Measurements from ENCODE around the gene C9orf78. TPM values are rescaled to one million over a fixed set of nuclear protein-coding genes. Genes with fewer than 3 reads are reported as not detected.

C9orf78 gene
- total RNA-seq, 1 experiment from 2014 or later, result 30.0 TPM

GRCh38 chr9:129835860-129836223 lies 767 bp upstream of the C9orf78 start:
- H3K4me3 Mint-ChIP-seq (ENCODE audit: unreplicated experiment), result peak overlapping the region; percentile 97
- POLR2A ChIA-PET, result interaction anchor here (1.3 to 4.1 kb wide), 5 partner anchors 9 to 193 kb away, joined by 3 to 32 read pairs (median 5); partner anchors contain the start of genes TOR1A and TOR1B
- intact Hi-C loops (cut with micrococcal nuclease), result no loop called here
- H3K27ac Mint-ChIP-seq (ENCODE audit: low read depth, unreplicated experiment), result peak overlapping the region; percentile 98
- H3K9me3 Mint-ChIP-seq (ENCODE audit: unreplicated experiment), result no peaks in the 10 kb centered on the region
- H3K27me3 Mint-ChIP-seq (ENCODE audit: insufficient read depth, unreplicated experiment), result no peaks in the 10 kb centered on the region
- DNase-seq (ENCODE audit: unreplicated experiment), result peak; percentile 15
- CTCF ChIA-PET, result interaction anchor here (1.3 kb wide), 1 partner anchor 50 kb away, joined by 8 read pairs; no protein-coding TSS in a partner anchor
- H3K4me1 Mint-ChIP-seq (ENCODE audit: insufficient read depth, unreplicated experiment), result peaks cover 26% of the 10 kb centered on the region
- TSS peak; percentile 56 for BruUV-seq (replicated peaks)
- H3K36me3 Mint-ChIP-seq (ENCODE audit: insufficient read depth, unreplicated experiment), result peaks cover 25% of the 10 kb centered on the region
- no peak for TF ChIP-seq CTCF (IDR thresholded peaks at IDR 0.05; ENCODE audit: unreplicated experiment)

- Mint-ChIP-seq H3K36me3 (ENCODE audit: insufficient read depth, unreplicated experiment) (peaks cover 37% of the 10 kb centered on the region), H3K27ac (ENCODE audit: low read depth, unreplicated experiment) (peak overlapping the region; percentile 98), H3K9me3 (ENCODE audit: unreplicated experiment) (no peaks in the 10 kb centered on the region), H3K4me3 (ENCODE audit: unreplicated experiment) (peak overlapping the region; percentile 97), H3K27me3 (ENCODE audit: insufficient read depth, unreplicated experiment) (no peaks in the 10 kb centered on the region), H3K4me1 (ENCODE audit: insufficient read depth, unreplicated experiment) (peaks cover 26% of the 10 kb centered on the region)
- DNase-seq (ENCODE audit: unreplicated experiment), result no peak
- CTCF ChIA-PET, result interaction anchor here (0.5 to 0.6 kb wide), 2 partner anchors 211 to 1206 kb away, joined by 3 read pairs; no protein-coding TSS in a partner anchor
- intact Hi-C loops (cut with micrococcal nuclease), result no loop called here
- POLR2A ChIA-PET, result interaction anchor here (0.7 to 4.1 kb wide), 11 partner anchors 9 to 694 kb away, joined by 3 to 32 read pairs (median 4); partner anchors contain the start of genes TOR1A and TOR1B
- no peak for TF ChIP-seq CTCF (IDR thresholded peaks at IDR 0.05; ENCODE audit: unreplicated experiment)
- no TSS peak for BruUV-seq (replicated peaks)
Observed at GRCh38 chr9:129834489-129835127, 467 bp downstream of the C9orf78 start.

DNA sequence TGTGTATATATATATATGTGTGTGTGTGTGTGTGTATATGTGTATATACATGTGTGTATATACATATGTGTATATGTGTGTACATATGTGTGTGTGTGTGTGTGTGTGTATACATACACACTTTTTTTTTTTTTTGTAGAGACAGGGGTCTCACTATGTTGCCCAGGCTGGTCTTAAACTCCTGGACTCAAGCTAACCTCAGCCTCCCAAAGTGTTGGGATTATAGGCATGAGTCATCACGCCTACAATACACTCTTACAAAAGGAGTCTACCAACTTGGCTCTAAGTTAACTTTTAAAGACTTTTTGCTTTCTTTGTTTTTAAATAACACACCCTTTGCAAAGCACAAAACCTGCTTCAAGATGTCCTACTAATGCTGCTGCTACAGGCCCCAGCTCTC lies 2.1 kb downstream of the C9orf78 start:
- TF ChIP-seq CTCF (IDR thresholded peaks at IDR 0.05; ENCODE audit: unreplicated experiment), result no peak
- ChIA-PET POLR2A (interaction anchor here (4.1 kb wide), 1 partner anchor 9 kb away, joined by 32 read pairs; the partner anchor contains the start of gene TOR1A), CTCF (no interaction called here)
- no TSS peak for BruUV-seq (replicated peaks)
- H3K4me1 Mint-ChIP-seq (ENCODE audit: insufficient read depth, unreplicated experiment), result peaks cover 16% of the 10 kb centered on the region
- H3K36me3 Mint-ChIP-seq (ENCODE audit: insufficient read depth, unreplicated experiment), result peaks cover 47% of the 10 kb centered on the region
- peak overlapping the region; percentile 97 for H3K4me3 Mint-ChIP-seq (ENCODE audit: unreplicated experiment)
- no peak overlapping the region for H3K27ac Mint-ChIP-seq (ENCODE audit: low read depth, unreplicated experiment)
- peak; percentile 18 for DNase-seq (ENCODE audit: unreplicated experiment)
- no peaks in the 10 kb centered on the region for H3K9me3 Mint-ChIP-seq (ENCODE audit: unreplicated experiment)
- H3K27me3 Mint-ChIP-seq (ENCODE audit: insufficient read depth, unreplicated experiment), result no peaks in the 10 kb centered on the region
- intact Hi-C loops (cut with micrococcal nuclease), result no loop called here

DNA sequence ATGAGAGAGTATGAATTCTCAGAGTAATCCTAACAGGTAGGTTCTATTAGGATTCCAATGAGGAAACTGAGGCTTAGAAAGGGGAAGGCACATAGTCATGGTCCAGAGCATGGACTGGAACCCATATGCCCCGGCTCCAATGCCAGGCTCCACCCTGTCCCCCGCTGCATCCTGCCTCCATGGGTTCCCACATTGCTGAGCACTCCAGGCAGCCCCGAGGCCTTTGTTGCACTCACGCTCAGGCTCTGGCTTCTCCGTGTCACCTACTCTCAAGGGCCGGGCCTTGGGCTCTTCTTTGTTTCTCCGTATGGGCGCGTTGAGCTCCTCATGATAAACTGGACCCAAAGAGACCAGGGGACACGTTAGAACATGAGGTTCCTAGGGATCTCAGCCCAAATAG lies 6.1 kb downstream of the C9orf78 start:
- BruUV-seq (replicated peaks), result no TSS peak
- no peak for TF ChIP-seq CTCF (IDR thresholded peaks at IDR 0.05; ENCODE audit: unreplicated experiment)
- Mint-ChIP-seq H3K36me3 (ENCODE audit: insufficient read depth, unreplicated experiment) (peaks cover 53% of the 10 kb centered on the region), H3K4me1 (ENCODE audit: insufficient read depth, unreplicated experiment) (peaks cover 8% of the 10 kb centered on the region), H3K4me3 (ENCODE audit: unreplicated experiment) (no peak overlapping the region), H3K9me3 (ENCODE audit: unreplicated experiment) (no peaks in the 10 kb centered on the region), H3K27me3 (ENCODE audit: insufficient read depth, unreplicated experiment) (no peaks in the 10 kb centered on the region), H3K27ac (ENCODE audit: low read depth, unreplicated experiment) (no peak overlapping the region)
- ChIA-PET POLR2A (no interaction called here), CTCF (no interaction called here)
- DNase-seq (ENCODE audit: unreplicated experiment), result no peak
- intact Hi-C loops (cut with micrococcal nuclease), result no loop called here

Data from MCF 10A (cell line).